ENCODE measurements around the gene MAGI1. TPM values are rescaled to one million over a fixed set of nuclear protein-coding genes. Genes with fewer than 3 reads are reported as not detected.

The MAGI1 gene
- total RNA-seq, 2 donors from 2014 or later, result 23.4 to 41.4 TPM

GRCh38 chr3:65806600-65806999, 232.1 kb downstream of the MAGI1 start:
- TF ChIP-seq CTCF (IDR thresholded peaks at IDR 0.05), result no peak
- no peak for DNase-seq
- Histone ChIP-seq H3K4me1 (no peaks in the 10 kb centered on the region), H3K9me3 (no peaks in the 10 kb centered on the region), H3K27me3 (no peaks in the 10 kb centered on the region), H3K9ac (ENCODE audit: low read depth in 2 of 2, low read length in 2 of 2) (no peak overlapping the region), H3K4me3 (no peak overlapping the region), H3K27ac (no peak overlapping the region), H3K36me3 (no peaks in the 10 kb centered on the region)
- intact Hi-C loops (cut with DNase I), result no loop called here

DNA sequence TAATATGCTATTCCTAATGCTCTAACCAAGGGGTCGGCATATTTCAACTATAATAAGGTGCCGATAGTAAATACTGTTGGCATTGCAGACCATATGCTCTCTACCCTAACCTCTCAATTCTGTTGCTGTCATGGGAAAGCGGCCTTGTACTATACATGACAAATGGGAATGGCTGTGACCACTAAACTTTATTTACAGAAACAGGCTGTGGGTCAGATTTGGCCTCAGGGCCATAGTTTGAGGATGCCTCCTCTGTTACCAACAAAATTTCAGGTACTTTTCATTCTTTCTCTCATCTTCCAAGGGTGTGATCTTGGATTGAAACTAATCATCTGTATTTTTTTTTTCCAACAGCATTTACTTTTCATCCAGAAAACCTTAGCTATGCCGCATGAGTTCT, 242.0 kb downstream of the MAGI1 start:
- no peak for TF ChIP-seq CTCF (IDR thresholded peaks at IDR 0.05)
- H3K4me1 ChIP-seq, result no peaks in the 10 kb centered on the region
- H3K27me3 ChIP-seq, result no peaks in the 10 kb centered on the region
- no peak for DNase-seq
- intact Hi-C loops (cut with DNase I), result no loop called here
- no peaks in the 10 kb centered on the region for H3K9me3 ChIP-seq
- no peak overlapping the region for H3K9ac ChIP-seq (ENCODE audit: low read depth in 2 of 2, low read length in 2 of 2)
- no peak overlapping the region for H3K4me3 ChIP-seq
- H3K36me3 ChIP-seq, result no peaks in the 10 kb centered on the region
- H3K27ac ChIP-seq, result no peak overlapping the region

GRCh38 chr3:65795166-65795565, 243.6 kb downstream of the MAGI1 start:
- intact Hi-C loops (cut with DNase I), result no loop called here
- H3K4me1 ChIP-seq, result no peaks in the 10 kb centered on the region
- H3K27me3 ChIP-seq, result no peaks in the 10 kb centered on the region
- no peaks in the 10 kb centered on the region for H3K9me3 ChIP-seq
- H3K9ac ChIP-seq (ENCODE audit: low read depth in 2 of 2, low read length in 2 of 2), result no peak overlapping the region
- TF ChIP-seq CTCF (IDR thresholded peaks at IDR 0.05), result no peak
- H3K36me3 ChIP-seq, result no peaks in the 10 kb centered on the region
- DNase-seq, result no peak
- H3K27ac ChIP-seq, result no peak overlapping the region
- no peak overlapping the region for H3K4me3 ChIP-seq

- Histone ChIP-seq H3K36me3 (no peaks in the 10 kb centered on the region), H3K27me3 (no peaks in the 10 kb centered on the region), H3K27ac (no peak overlapping the region), H3K4me3 (no peak overlapping the region), H3K9ac (ENCODE audit: low read depth in 2 of 2, low read length in 2 of 2) (no peak overlapping the region), H3K4me1 (no peaks in the 10 kb centered on the region), H3K9me3 (no peaks in the 10 kb centered on the region)
- intact Hi-C loops (cut with DNase I), result no loop called here
- peak; percentile 25 for DNase-seq
- TF ChIP-seq CTCF (IDR thresholded peaks at IDR 0.05), result no peak
Measured at GRCh38 chr3:65793495-65794200, 245.1 kb downstream of the MAGI1 start.

GRCh38 chr3:65788461-65788860, 250.3 kb downstream of the MAGI1 start:
- DNase-seq, result no peak
- Histone ChIP-seq H3K9me3 (no peaks in the 10 kb centered on the region), H3K27me3 (no peaks in the 10 kb centered on the region), H3K27ac (no peak overlapping the region), H3K36me3 (no peaks in the 10 kb centered on the region), H3K4me3 (no peak overlapping the region), H3K4me1 (no peaks in the 10 kb centered on the region), H3K9ac (ENCODE audit: low read depth in 2 of 2, low read length in 2 of 2) (no peak overlapping the region)
- TF ChIP-seq CTCF (IDR thresholded peaks at IDR 0.05), result no peak
- intact Hi-C loops (cut with DNase I), result loop anchor here (5.0 to 10.0 kb wide), 2 partner anchors 126 to 249 kb away; partner anchors contain the start of gene MAGI1

Measured in colonic mucosa (tissue), 4 donors.